ENCODE data around the gene ADGB. TPM values are rescaled to one million over a fixed set of nuclear protein-coding genes. Genes with fewer than 3 reads are reported as not detected.
"Not testable (repeated sequence)": the region's sequence is repeated elsewhere in the genome, so short reads cannot be mapped to it uniquely, and the experiment has no call there.

Gene ADGB
- polyA plus RNA-seq, 12 donors, result 0.03 to 0.11 (median 0.03) TPM; not detected in 9

DNA sequence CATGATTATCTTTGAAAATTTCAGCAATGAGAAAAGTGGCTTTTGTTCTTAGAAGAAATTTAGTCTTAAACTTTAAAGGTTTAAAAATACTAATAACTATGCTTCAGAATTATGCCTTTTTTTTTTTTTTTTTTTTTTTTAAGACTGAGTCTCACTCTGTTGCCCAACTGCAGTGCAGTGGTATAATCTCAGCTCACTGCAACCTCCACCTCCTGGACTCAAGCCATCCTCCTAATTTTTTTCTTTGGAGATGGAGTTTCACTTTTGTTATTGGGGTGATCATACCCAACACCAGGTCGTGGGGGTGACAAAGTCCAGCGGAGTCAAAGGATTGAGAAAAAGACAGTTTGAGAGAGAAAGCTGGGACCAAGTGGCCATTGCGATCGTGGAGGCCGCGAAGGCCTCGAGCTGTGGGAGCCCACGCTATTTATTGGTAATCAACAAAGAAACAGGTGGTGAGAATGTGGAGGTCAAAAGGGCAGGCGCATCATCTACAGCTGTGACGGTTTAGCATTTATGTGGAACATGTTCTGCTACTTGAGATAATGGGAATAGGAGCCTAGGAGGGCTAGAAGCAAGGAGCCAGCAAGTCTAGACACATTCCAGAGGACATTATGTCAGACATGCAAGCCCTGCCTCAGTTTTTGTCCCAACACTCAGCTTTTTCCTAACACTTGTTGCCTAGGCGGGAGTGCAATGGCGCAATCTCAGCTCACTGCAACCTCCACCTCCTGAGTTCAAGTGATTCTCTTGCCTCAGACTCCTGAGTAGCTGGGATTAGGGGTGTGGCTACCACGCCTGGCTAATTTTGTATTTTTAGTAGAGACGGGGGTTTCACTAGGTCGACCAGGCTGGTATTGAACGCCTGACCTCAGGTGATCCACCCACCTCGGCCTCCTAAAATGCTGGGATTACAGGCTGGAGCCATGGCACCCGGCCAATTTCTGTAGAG is 217.0 kb downstream of the ADGB start:
- DNase-seq, result not testable (repeated sequence)

DNA sequence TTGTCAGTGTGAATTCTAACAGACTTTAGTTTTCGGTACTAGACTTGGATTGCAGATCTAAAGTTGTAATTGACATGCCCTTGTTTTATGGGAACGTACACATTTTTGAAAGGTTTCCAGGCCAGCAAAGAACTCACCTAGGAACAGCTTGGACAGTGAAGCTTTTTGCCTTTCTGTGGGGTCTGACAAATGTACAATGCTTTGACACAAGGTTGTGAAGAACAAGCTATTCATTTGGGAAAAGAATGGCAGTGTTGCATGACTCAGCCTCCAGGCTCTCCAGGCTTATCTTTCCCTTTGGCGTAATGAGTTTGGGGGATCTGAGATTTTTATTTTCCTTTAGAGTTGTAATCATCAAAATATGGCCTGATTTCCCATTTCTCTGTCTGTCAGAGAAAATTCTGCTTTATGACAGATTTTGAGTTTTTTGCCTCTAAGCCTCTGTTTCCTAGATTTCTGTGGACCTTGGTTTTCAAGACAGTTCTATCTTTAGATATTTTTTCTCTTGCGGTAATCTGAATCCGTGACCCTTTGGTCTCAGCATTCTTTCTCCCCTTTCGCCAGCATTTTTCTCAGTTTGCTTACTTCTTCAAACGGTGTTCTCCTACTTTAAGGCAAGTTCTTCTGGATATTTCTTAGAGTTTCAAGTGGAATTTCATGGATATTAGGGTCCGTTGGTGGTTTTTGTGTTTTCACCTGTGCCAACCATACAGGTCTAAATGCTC is 221.0 kb downstream of the ADGB start:
- DNase-seq, result no peak

GRCh38 chr6:146827216-146827928 is 228.6 kb downstream of the ADGB start:
- no peak for DNase-seq

DNA sequence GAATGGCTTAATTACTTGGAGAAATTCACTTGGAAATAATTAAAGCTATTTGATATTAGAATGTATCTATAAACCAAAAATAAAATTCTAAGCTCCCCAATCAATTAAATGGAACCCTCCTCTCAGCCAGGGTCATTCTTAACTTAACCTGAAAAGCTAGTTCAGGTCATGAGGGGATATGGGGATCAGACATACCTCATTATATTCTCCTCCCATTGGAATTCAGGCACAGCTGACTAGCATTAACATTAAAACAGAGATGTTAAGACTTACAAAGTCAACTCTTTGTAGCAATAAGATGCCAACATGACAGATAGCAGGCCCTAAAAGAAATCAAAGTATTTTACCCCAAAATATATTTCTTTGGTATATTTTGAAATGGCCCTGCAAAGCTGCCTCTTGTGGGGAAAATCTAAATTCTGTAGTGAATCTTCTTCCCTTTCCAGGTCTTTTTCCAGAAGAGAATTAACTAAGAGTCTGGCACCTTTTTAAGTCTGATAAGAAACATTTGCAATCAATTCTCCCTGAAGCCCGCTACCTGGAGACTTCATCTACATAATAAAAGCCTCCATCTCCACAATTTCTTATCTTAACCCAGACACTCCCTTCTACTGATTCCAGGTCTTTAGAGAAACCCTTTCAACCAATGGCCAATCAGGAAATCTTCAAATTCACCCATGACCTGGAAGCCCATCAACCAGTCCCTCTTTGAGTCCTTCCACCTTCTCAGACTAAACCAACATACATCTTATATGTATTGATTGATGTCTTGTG is 231.2 kb downstream of the ADGB start:
- no peak for DNase-seq

DNA sequence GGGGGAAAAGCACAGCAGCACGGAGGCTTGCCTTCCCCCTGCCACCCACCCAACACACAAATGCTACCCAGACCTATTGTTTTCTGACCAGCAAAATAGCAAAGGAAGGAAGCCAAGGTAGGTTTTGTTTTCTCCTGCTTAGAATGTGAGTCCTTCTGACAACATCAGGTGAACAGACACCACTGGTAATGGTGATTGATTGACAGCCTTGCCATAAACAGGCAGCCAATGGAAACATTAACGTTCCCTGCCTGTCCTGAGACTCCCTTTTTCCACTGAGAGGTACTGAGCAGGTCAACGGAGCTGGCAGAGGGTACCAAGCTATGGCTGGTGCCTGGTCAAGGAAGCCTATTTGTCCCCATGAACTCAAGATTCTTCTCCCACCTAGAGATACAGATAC is 234.4 kb downstream of the ADGB start:
- no peak for DNase-seq

GRCh38 chr6:146840216-146840615 is 241.4 kb downstream of the ADGB start:
- DNase-seq, result no peak

- no peak for DNase-seq
Observed at GRCh38 chr6:146840641-146841040, 241.9 kb downstream of the ADGB start.

GRCh38 chr6:146847426-146847825 is 248.7 kb downstream of the ADGB start:
- no peak for DNase-seq

DNA sequence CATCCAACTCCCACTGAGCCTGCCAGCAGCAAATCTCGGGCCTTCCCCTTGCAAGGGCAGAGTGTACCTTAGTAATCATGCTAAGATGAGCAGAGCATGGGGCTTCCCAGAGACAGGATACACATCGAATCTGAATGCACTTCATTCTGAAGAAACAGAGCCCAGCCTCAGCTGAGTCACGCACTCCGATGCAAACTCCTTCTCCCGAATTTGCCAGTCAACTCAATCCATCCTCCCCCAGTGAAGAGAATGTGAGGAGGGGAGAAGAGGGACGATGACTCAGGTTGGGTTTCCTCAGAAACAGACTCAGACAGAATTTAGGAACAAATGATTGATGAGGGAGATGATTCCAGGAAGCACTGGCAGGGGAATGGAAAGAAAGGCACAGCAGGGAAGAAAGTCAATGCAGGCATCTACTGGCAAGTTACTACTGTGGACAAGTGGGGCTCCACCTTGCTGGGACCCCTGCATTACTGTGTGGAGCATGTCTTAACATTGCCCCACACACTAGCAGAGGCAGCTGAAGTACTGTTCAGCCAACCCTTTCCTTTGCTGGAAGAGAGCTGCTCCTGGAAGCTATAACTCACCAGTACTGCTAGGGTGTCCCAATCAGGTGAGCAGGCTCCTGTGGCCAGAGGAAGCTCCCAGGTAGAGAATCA is 251.6 kb downstream of the ADGB start:
- DNase-seq, result no peak

DNA sequence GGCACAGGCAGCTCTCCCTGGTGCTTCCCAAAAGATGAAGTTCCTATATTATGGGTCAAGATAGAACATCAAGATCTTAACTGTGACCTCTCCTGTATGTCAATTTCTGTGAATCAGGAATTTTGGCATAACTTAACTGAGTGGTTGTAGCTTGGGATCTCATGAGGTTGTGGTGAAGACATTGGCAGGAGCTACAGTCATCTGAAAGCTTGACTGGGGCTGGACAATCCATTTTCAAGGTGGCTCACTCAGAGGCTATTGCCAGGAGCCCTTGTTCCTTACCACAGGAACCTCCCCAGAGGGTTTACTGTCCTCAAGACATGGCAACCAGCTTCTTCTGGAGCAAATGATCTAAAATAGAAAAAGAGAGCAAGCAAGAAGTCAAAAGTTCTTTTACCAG is 252.2 kb downstream of the ADGB start:
- DNase-seq, result no peak

- DNase-seq, result no peak
Observed at GRCh38 chr6:146851837-146852236, 253.1 kb downstream of the ADGB start.

DNA sequence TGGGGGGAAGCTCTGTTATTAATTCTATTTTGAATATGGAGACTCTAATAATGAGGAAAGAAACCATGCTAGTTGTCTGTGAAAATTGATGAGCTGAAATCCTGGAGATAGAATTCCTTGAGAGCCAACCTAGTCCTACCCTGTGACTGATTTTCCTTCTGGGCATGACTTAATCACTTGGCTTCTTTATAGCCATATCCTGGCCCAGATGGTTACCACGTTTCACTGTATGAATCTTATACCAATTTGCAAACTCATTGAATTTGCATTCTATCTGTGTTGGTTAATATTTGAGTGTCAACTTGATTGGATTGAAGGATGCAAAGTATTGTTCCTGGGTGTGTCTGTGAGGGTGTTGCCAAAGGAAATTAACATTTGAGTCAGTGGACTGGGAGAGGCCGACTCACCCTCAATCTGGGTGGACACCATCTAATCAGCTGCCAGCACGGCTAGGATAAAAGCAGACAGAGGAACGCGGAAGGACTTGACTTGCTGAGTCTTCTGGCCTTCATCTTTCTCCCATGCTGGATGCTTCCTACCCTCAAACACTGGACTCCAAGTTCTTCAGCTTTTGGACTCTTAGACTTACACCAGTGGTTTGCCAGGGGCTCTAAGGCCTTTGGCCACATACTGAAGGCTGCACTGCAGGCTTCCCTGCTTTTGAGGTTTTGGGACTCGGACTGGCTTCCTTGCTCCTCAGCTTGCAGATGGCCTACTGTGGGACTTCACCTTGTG is 255.9 kb downstream of the ADGB start:
- not testable (repeated sequence) for DNase-seq

- no peak for DNase-seq
Observed at GRCh38 chr6:146855889-146856288, 257.1 kb downstream of the ADGB start.

GRCh38 chr6:146856296-146856695 is 257.5 kb downstream of the ADGB start:
- DNase-seq, result no peak

GRCh38 chr6:146857180-146857979 is 258.6 kb downstream of the ADGB start:
- DNase-seq, result peak; percentile 87

DNA sequence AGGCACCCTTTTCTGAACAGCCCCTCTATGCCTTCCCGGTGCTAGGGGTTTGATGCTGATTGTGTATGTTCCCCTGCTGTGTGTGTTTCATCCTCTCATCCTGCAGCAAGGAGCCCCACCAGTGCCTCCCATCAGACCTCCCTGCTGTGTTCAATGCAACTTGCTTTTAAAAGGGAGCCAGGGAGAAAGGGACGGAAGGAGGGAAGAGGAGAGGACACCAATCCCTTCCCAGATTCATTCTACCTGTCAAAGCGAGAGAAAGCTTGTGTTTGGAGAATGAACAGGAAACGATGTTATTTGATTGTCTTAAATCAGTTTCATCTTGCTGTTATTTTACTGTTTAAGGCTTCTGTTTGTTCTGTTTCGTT is 259.2 kb downstream of the ADGB start:
- DNase-seq, result no peak

DNA sequence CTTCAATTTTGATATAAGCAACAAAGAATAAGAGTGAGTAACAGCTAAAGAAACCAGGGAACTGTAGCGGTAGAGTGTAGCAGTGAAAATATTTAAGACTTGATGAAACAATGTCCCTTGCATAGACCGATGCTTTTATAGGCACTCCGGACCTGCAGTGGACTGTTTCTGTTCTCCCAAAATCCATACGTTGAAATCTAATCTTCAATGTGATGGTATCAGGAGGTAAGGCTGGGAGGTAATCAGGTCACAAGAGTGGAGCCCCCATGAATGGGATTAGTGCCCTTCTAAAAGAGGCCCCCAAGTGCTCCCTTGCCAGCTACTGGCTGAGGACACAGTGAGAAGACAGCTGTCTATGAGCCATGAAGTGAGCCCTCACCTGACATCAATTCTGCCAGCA is 260.4 kb downstream of the ADGB start:
- DNase-seq, result no peak

DNA sequence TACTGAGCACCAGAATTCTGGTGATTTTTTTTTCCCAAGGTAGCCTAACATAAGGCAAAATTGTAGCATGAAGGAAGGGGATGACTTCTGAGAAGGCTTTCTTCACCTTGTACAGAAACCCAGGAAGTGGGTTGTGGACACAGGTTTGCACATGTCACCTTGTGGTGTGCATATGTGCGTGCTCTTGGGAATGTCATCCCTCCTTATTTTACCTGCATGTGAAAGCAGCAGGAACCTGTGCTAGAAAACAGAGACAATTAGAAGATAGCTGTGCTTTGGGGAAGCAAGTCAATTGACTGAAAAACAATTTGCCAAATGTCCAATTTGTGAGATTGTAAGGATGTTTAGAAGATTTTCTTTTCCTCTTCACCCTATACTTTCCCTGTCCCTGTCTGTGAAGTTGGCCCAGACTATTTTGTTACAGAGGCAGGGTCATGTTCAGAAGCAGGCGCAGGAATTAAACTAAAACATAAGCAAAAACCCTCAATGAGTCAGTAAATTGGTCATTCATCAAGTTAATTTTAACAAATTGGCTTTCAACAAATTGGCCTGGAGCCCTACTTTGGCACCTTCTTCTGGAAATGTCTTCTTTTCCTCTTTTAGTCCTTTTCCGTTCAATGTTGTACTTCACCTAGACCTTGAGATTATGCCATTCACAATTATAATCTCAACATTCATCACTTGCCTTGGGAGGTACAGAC is 261.2 kb downstream of the ADGB start:
- DNase-seq, result no peak

GRCh38 chr6:146860583-146860982 is 261.8 kb downstream of the ADGB start:
- no peak for DNase-seq

Data from muscle of arm (tissue), 12 donors.